Hepatocyte (in vitro differentiated cells): Measurements from ENCODE around the gene STK32C. TPM values are rescaled to one million over a fixed set of nuclear protein-coding genes. Genes with fewer than 3 reads are reported as not detected.

ENCODE experiments used
- DNase-seq: peaks from one replicate; pipeline ENCODE4 v3.0.0-alpha.2; 2016; ENCODE audit warnings: low spot score
- H2AFZ ChIP-seq: fragments of 200-600 bp; sonication (generic); 2 replicates; pipeline ENCODE4 v1.6.0; 2016; ENCODE audit warnings: antibody characterized with exemption, mild to moderate bottlenecking
- H3K27ac ChIP-seq: fragments of 200-600 bp; sonication (generic); 2 replicates; pipeline ENCODE4 v1.5.1; 2016; ENCODE audit warnings: mild to moderate bottlenecking
- H3K27me3 ChIP-seq: fragments of 200-600 bp; sonication (generic); 2 replicates; pipeline ENCODE4 v1.6.1; 2016
- H3K36me3 ChIP-seq: fragments of 200-600 bp; sonication (generic); replicated peaks from 2 replicates; pipeline ENCODE4 v1.5.1; 2016; ENCODE audit warnings: low read depth; ENCODE audit not compliant: insufficient read depth
- H3K4me1 ChIP-seq: fragments of 200-600 bp; sonication (generic); 2 replicates; pipeline ENCODE4 v1.5.1; 2016; ENCODE audit warnings: mild to moderate bottlenecking, moderate library complexity; ENCODE audit not compliant: insufficient read depth
- H3K4me2 ChIP-seq: fragments of 200-600 bp; sonication (generic); 2 replicates; pipeline ENCODE4 v1.6.0; 2016
- H3K4me3 ChIP-seq: fragments of 200-600 bp; sonication (generic); 2 replicates; pipeline ENCODE4 v1.5.1; 2016; ENCODE audit warnings: mild to moderate bottlenecking
- H3K79me2 ChIP-seq: fragments of 200-600 bp; sonication (generic); 2 replicates; pipeline ENCODE4 v1.6.0; 2017; ENCODE audit warnings: mild to moderate bottlenecking
- H3K9me2 ChIP-seq: fragments of 200-600 bp; sonication (generic); replicated peaks from 2 replicates; pipeline ENCODE4 v1.6.0; 2017; ENCODE audit warnings: mild to moderate bottlenecking; ENCODE audit not compliant: insufficient read depth
- H3K9me3 ChIP-seq: fragments of 200-600 bp; sonication (generic); 2 replicates; pipeline ENCODE4 v1.5.1; 2016; ENCODE audit warnings: low read depth, mild to moderate bottlenecking
- H4K20me1 ChIP-seq: fragments of 200-600 bp; sonication (generic); 2 replicates; pipeline ENCODE4 v1.6.0; 2016; ENCODE audit warnings: mild to moderate bottlenecking; ENCODE audit not compliant: insufficient read depth, poor library complexity, severe bottlenecking
- EZH2 ChIP-seq: fragments of 200-600 bp; sonication (generic); IDR thresholded peaks from 2 replicates; pipeline ENCODE4 v1.6.1; 2016; ENCODE audit warnings: antibody characterized with exemption, mild to moderate bottlenecking, borderline replicate concordance
- EZH2phosphoT487 ChIP-seq: fragments of 200-600 bp; sonication (generic); IDR thresholded peaks from one replicate; pipeline ENCODE4 v1.6.1; 2018; ENCODE audit warnings: antibody characterized with exemption, mild to moderate bottlenecking, low read depth, moderate library complexity; ENCODE audit not compliant: unreplicated experiment, severe bottlenecking
- WGBS: methylation state at CpG from one replicate; pipeline ENCODE4 v1.1.6; 2016; ENCODE audit warnings: low lambda C conversion rate; ENCODE audit errors: missing lambda C conversion rate; 5-methylcytosine and 5-hydroxymethylcytosine counted together
- polyA plus RNA-seq: library from polyadenylated mRNA; unstranded; fragments of >200 nt; fragmentation: Nextera tagmentation; extraction: Ambion mirVana; gene quantifications from 2 replicates; pipeline ENCODE4 v1.2.1, GENCODE V29; 2016
- total RNA-seq: library from RNA; depleted of rRNA; stranded (reverse); fragments of >200 nt; gene quantifications from 2 replicates; pipeline ENCODE4 v1.2.3, GENCODE V29; 2014
- TF ChIP-seq, protein P1 (sequence below): fragments of 200-600 bp; sonication (generic); IDR thresholded peaks from 2 replicates; pipeline ENCODE4 v1.5.1; 2016; ENCODE audit warnings: antibody characterized with exemption, mild to moderate bottlenecking; ENCODE audit not compliant: poor library complexity

The STK32C gene
- total and polyA plus RNA-seq, 2 experiments from 2014 or later, result 7.9 to 12.2 TPM

DNA sequence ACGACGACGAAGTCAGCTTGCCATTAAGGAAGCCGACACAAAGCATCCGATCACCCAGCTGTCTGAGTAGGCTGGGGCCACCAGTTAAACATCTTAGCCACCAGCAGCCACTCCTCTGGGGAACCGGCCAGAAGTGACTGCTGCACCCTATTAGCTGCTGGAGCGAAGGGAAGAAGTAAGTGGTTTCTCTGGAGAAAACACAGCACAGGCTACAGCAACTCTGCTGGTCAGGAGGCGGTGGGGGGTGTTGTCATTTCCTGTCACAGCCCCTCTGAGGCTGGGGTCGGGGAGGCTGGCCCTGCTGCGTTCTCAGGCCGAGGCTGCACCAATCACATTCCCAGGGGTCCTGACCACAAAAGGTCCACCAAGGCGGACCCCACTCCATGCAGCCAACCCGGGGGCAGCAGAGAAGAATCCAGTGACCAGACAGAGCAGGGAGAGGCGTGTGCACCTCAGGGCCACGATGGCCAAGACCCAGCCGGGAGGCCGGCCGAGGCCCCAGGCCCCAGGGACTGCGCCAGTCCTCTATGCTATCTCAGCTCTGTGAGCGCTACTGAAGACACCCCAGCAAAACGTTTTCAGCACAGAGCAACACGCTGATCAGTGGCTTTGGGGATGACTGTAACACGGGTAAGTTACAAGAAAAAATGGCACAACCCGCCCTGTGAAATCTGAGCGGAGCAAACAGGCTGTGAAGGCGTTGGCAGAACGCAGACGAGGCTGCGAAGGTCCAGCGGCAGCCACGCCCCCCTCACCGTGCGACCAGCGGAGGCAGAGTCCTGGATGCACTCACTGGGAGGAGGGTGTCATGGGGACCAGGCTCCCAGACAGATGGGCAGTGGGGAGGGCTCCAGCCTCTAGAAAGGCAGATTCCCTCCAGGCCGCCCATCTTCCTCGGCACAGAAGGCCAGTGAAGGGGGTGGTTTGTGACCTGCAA lies 24.8 kb downstream of the STK32C start:
- no peak overlapping the region for H2AFZ ChIP-seq
- no peaks in the 10 kb centered on the region for H3K9me2 ChIP-seq
- WGBS, result 71% methylated on average over 34 of the region's 36 CpGs
- no peaks in the 10 kb centered on the region for H3K36me3 ChIP-seq
- no peaks in the 10 kb centered on the region for H3K9me3 ChIP-seq
- no peak overlapping the region for H3K4me2 ChIP-seq
- no peak overlapping the region for H3K4me3 ChIP-seq
- H3K27ac ChIP-seq, result no peak overlapping the region
- H4K20me1 ChIP-seq, result no peaks in the 10 kb centered on the region
- DNase-seq, result no peak
- TF ChIP-seq EZH2, result no peak
- TF ChIP-seq, protein P1, sequence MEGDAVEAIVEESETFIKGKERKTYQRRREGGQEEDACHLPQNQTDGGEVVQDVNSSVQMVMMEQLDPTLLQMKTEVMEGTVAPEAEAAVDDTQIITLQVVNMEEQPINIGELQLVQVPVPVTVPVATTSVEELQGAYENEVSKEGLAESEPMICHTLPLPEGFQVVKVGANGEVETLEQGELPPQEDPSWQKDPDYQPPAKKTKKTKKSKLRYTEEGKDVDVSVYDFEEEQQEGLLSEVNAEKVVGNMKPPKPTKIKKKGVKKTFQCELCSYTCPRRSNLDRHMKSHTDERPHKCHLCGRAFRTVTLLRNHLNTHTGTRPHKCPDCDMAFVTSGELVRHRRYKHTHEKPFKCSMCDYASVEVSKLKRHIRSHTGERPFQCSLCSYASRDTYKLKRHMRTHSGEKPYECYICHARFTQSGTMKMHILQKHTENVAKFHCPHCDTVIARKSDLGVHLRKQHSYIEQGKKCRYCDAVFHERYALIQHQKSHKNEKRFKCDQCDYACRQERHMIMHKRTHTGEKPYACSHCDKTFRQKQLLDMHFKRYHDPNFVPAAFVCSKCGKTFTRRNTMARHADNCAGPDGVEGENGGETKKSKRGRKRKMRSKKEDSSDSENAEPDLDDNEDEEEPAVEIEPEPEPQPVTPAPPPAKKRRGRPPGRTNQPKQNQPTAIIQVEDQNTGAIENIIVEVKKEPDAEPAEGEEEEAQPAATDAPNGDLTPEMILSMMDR, result no peak
- no peak for TF ChIP-seq EZH2phosphoT487
- H3K4me1 ChIP-seq, result no peaks in the 10 kb centered on the region
- H3K27me3 ChIP-seq, result peaks cover 11% of the 10 kb centered on the region
- H3K79me2 ChIP-seq, result no peaks in the 10 kb centered on the region

DNA sequence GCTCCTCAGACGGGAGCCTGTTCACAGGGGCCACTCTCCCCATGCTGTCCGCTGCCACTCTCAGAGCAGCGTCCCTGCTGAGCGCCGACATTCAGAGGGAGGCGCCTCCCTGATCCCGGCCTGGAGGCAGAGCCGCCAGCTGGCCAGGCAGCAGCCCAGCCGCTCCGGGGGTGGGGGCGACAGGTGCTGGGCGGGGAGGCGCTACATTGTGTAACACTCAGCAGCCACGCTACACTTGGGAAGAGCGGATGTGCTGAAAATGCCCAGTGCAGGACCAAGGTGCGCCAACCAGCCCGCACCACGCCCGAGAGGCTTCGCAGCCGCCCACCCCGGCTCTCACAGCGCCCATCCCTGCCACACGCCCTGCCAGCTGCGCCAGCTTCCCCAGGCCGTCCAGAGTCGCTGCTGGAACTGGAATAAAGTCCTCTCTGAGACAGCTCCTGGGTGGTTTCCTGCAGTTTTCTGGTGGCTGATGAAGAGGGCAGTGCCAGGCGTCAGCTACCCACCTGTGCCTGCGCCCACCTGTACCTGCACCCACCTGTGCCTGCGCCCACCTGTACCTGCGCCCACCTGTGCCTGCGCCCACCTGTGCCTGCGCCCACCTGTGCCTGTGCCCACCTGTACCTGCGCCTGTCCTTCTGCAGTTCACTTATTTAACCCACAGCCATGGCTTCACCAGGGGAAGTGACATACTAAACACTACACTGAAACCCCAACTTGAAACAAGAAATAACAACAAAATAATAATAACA lies 25.7 kb downstream of the STK32C start:
- no peaks in the 10 kb centered on the region for H3K4me1 ChIP-seq
- TF ChIP-seq, protein P1, result no peak
- TF ChIP-seq EZH2phosphoT487, result no peak
- TF ChIP-seq EZH2, result no peak
- H3K36me3 ChIP-seq, result no peaks in the 10 kb centered on the region
- H2AFZ ChIP-seq, result no peak overlapping the region
- H3K9me3 ChIP-seq, result no peaks in the 10 kb centered on the region
- no peaks in the 10 kb centered on the region for H3K9me2 ChIP-seq
- 67% methylated on average over 27 of the region's 34 CpGs for WGBS
- no peak overlapping the region for H3K4me2 ChIP-seq
- H3K79me2 ChIP-seq, result no peaks in the 10 kb centered on the region
- no peak for DNase-seq
- no peak overlapping the region for H3K27ac ChIP-seq
- H3K27me3 ChIP-seq, result peaks cover 9% of the 10 kb centered on the region
- H4K20me1 ChIP-seq, result no peaks in the 10 kb centered on the region
- H3K4me3 ChIP-seq, result no peak overlapping the region

DNA sequence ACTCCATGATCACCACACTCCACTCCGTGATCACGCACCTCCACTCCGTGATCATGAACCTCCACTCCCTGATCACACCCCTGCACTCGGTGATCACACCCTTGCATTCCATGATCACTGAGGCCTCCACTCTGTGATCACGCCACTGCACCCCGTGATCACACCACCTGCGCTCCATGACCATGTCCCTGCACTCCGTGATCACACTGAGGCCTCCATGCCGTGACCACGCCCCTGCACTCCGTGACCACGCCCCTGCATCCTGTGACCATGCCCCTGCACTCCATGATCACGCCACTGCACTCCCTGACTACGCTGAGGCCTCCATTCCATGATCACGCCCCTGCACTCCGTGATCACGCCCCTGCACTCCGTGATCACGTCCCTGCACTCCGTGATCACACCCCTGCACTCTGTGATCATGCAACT lies 27.1 kb downstream of the STK32C start:
- Histone ChIP-seq H2AFZ (no peak overlapping the region), H3K4me1 (no peaks in the 10 kb centered on the region), H3K27ac (no peak overlapping the region), H4K20me1 (no peaks in the 10 kb centered on the region), H3K9me2 (no peaks in the 10 kb centered on the region), H3K4me2 (no peak overlapping the region), H3K4me3 (no peak overlapping the region), H3K36me3 (no peaks in the 10 kb centered on the region), H3K27me3 (no peaks in the 10 kb centered on the region), H3K9me3 (no peaks in the 10 kb centered on the region), H3K79me2 (no peaks in the 10 kb centered on the region)
- 93% methylated on average over 20 of the region's 20 CpGs for WGBS
- no peak for TF ChIP-seq EZH2phosphoT487
- TF ChIP-seq, protein P1, result no peak
- TF ChIP-seq EZH2, result no peak
- DNase-seq, result no peak
